ENCODE measurements around the gene LRRIQ3. TPM values are rescaled to one million over a fixed set of nuclear protein-coding genes. Genes with fewer than 3 reads are reported as not detected.

Gene LRRIQ3
- total RNA-seq, 6 experiments from 2014 or later, result 0.68 to 1.7 (median 1.2) TPM

- no peak overlapping the region for H3K4me3 Mint-ChIP-seq
- no peaks in the 10 kb centered on the region for H3K4me1 Mint-ChIP-seq (ENCODE audit: low read depth)
- H3K27me3 Mint-ChIP-seq (ENCODE audit: insufficient read depth), result no peaks in the 10 kb centered on the region
- DNase-seq, result no peak
- H3K36me3 Mint-ChIP-seq (ENCODE audit: low read depth), result no peaks in the 10 kb centered on the region
- H3K9me3 Mint-ChIP-seq, result peaks cover 14% of the 10 kb centered on the region
- TF ChIP-seq CTCF (IDR thresholded peaks at IDR 0.05), result no peak
- no peak overlapping the region for H3K27ac Mint-ChIP-seq
Measured at GRCh38 chr1:74107394-74107793, 90.6 kb downstream of the LRRIQ3 start.

- H3K9me3 Mint-ChIP-seq, result peaks cover 17% of the 10 kb centered on the region
- H3K36me3 Mint-ChIP-seq (ENCODE audit: low read depth), result no peaks in the 10 kb centered on the region
- TF ChIP-seq CTCF (IDR thresholded peaks at IDR 0.05), result no peak
- no peak overlapping the region for H3K4me3 Mint-ChIP-seq
- H3K4me1 Mint-ChIP-seq (ENCODE audit: low read depth), result no peaks in the 10 kb centered on the region
- no peak overlapping the region for H3K27ac Mint-ChIP-seq
- no peak for DNase-seq
- H3K27me3 Mint-ChIP-seq (ENCODE audit: insufficient read depth), result no peaks in the 10 kb centered on the region; the same call in 1 of the 2 replicates
Measured at GRCh38 chr1:74091371-74091770, 106.6 kb downstream of the LRRIQ3 start.

DNA sequence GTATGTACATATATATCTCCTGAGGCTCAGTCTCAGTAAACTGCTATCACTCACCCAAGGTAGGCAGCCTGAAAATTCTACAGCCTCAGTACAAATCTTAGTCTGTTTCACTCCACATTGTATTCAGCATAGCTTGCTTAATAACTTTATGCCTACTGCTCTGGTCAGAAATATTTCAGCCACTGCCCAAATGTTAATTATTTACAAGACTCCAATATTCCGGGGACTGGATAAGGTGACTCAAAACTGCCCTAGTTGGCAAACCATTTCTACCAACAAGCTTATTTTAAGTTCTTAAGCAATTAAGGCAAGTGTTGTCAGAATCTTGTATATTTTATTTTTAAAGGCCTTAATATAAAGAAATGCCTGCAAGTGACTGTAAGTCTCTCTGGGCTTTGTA is 114.8 kb downstream of the LRRIQ3 start:
- no peaks in the 10 kb centered on the region for H3K36me3 Mint-ChIP-seq (ENCODE audit: low read depth)
- no peaks in the 10 kb centered on the region for H3K4me1 Mint-ChIP-seq (ENCODE audit: low read depth)
- H3K9me3 Mint-ChIP-seq, result peaks cover 8% of the 10 kb centered on the region
- TF ChIP-seq CTCF (IDR thresholded peaks at IDR 0.05), result no peak
- H3K4me3 Mint-ChIP-seq, result no peak overlapping the region
- H3K27me3 Mint-ChIP-seq (ENCODE audit: insufficient read depth), result no peaks in the 10 kb centered on the region
- H3K27ac Mint-ChIP-seq, result no peak overlapping the region
- DNase-seq, result no peak

DNA sequence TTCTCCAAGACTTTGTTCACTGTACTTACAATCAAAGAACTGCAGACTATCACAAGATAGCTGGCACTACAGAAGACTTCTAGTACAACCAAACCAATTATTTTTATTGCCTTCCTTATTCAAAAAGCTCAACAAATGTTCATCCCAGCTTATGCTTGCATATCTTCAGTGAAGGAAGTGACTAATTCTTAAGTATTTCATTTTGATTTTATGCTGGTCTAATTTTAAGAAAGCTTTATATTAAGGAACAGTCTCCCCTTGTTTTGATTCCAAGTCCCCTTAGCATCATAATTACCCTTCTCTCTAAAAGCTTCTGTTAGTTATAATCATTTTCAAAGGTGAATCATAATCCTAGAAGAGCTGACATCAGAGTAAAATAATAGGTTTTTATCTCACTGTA is 132.9 kb downstream of the LRRIQ3 start:
- H3K4me1 Mint-ChIP-seq (ENCODE audit: low read depth), result no peaks in the 10 kb centered on the region

DNA sequence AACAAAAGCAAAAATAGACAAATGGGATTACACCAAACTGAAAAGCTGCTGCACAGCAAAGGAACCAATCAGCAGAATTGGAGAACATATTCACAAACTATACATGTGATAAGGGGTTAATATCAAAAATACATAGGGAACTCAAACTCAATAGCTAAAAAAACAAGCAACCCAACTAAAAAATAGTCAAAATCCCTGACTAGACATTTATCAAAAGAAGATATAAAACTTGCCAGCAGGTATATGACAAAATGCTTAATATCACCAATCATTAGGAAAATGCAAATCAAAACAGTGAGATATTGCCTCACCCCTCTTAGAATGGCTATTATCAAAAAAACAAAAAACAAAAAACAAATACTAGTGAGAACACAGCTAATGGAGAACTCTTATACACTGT is 140.3 kb downstream of the LRRIQ3 start:
- peaks cover 4% of the 10 kb centered on the region; the same call in 1 of the 2 replicates for H3K36me3 Mint-ChIP-seq (ENCODE audit: low read depth)
- H3K4me3 Mint-ChIP-seq, result no peak overlapping the region
- TF ChIP-seq CTCF (IDR thresholded peaks at IDR 0.05), result no peak
- H3K27ac Mint-ChIP-seq, result no peak overlapping the region
- H3K27me3 Mint-ChIP-seq (ENCODE audit: insufficient read depth), result no peaks in the 10 kb centered on the region
- peaks cover 34% of the 10 kb centered on the region for H3K9me3 Mint-ChIP-seq
- H3K4me1 Mint-ChIP-seq (ENCODE audit: low read depth), result no peaks in the 10 kb centered on the region
- no peak for DNase-seq

More for the DNA sequence above, 132.9 kb downstream of the LRRIQ3 start:
- no peak for TF ChIP-seq CTCF (IDR thresholded peaks at IDR 0.05)
- DNase-seq, result no peak
- no peak overlapping the region for H3K4me3 Mint-ChIP-seq
- H3K9me3 Mint-ChIP-seq, result peaks cover 34% of the 10 kb centered on the region
- H3K36me3 Mint-ChIP-seq (ENCODE audit: low read depth), result peaks cover 4% of the 10 kb centered on the region; the same call in 1 of the 2 replicates
- no peaks in the 10 kb centered on the region for H3K27me3 Mint-ChIP-seq (ENCODE audit: insufficient read depth)
- no peak overlapping the region for H3K27ac Mint-ChIP-seq

DNA sequence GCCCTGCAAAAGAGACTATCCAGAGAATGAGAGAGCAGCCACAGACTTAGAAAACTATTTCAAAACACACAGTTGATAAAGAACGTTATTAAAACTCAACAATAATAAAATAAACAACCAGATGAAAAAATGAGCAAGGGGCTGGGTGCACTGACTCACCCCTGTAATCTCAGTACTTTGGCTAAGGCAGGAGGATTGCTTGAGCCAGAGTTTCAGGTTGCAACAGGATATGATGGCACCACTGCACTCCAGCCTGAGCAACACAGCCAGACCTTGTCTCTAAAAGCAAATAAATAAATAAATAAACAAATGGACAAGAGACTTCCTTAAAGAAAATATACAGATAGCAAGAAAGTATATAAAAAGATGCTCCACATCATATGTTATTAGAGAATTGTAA is 144.6 kb downstream of the LRRIQ3 start:
- DNase-seq, result no peak
- Mint-ChIP-seq H3K27me3 (ENCODE audit: insufficient read depth) (no peaks in the 10 kb centered on the region), H3K4me3 (no peak overlapping the region), H3K27ac (no peak overlapping the region), H3K36me3 (ENCODE audit: low read depth) (no peaks in the 10 kb centered on the region), H3K9me3 (peaks cover 25% of the 10 kb centered on the region), H3K4me1 (ENCODE audit: low read depth) (no peaks in the 10 kb centered on the region)
- no peak for TF ChIP-seq CTCF (IDR thresholded peaks at IDR 0.05)

All from HFFc6 (cell line).